GM15510 (cell line): ENCODE results near the gene ANKRD49.

ENCODE experiments used
- POLR2A ChIP-seq: IDR thresholded peaks from 3 replicates; pipeline ENCODE4 v1.6.1; 2011; ENCODE audit warnings: borderline replicate concordance; ENCODE audit not compliant: insufficient read length; ENCODE audit errors: extremely low read depth

The ANKRD49 gene

DNA sequence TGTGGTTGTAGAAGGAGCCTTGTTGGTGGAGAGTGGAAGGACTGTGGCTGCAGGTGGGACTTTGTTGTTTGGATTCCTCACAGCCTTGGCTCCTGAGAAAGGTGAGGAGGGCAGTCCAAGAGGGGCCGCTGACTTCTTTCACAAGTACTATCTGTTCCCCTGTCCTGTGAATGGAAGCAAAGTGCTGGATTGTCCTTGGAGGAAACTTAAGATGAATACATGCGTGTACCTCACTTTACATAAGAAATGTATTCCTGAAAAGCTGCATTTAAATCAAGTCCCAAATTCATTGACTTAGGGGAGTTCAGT is 52.3 kb downstream of the ANKRD49 start:
- TF ChIP-seq POLR2A, result no peak

DNA sequence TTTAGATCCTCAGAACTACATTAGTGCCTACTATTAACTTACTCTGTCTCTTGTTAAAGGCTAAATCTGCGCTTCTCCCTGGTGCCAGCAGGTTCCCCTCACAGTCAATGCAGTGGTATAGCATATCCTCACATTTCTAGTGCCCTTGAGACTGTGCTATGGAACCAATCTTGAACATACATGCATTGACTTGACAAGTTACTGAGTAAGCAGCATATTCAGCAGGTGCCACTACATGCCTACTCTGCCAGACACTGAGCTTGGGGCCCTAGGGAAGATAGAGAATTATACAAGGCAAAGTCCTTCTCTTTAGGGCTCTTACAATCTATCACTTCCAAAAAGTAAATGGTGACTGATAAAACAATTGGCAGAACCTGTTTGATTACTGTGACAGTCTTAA is 53.1 kb downstream of the ANKRD49 start:
- no peak for TF ChIP-seq POLR2A

DNA sequence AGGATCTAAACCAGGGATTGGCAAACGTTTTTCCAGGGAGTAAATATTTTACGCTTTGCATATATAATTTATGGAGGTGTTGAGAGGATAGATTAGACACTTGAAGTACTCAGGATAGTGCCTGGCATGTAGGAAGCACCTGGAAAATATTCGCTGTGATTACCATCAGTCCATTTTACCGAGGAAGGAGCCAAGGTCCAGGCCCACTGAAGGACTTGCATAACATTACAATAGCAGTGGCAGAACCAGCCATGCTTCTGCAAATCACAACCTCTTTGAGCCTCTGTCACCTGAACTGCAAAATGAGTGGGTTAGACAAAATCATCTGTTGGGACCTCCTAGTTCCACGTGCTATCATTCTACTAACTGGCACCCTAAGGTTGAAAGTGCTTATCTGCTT is 55.4 kb downstream of the ANKRD49 start:
- TF ChIP-seq POLR2A, result no peak
